Calu3 (cell line): ENCODE measurements around the gene POU4F1. TPM values are rescaled to one million over a fixed set of nuclear protein-coding genes. Genes with fewer than 3 reads are reported as not detected.

Source experiments
- BruUV-seq: library from RNA; stranded (reverse); fragments of 400-500 nt; replicated peaks from 2 replicates; lab custom pipeline; 2021; lab: Mats Ljungman, UMichigan
- CTCF ChIA-PET: fragments of 300-600 bp; sonication (Branson Sonifier 250); formaldehyde crosslinking; loops from one replicate; lab custom pipeline; 2022; ENCODE audit warnings: antibody characterized with exemption; lab: Charles Lee
- DNase-seq: peaks from one replicate; pipeline ENCODE4 v3.0.0; 2022
- H3K27ac Mint-ChIP-seq: one replicate; pipeline ENCODE4 v1.8.0; 2022; ENCODE audit warnings: mixed read lengths; ENCODE audit not compliant: unreplicated experiment
- H3K27me3 Mint-ChIP-seq: one replicate; pipeline ENCODE4 v1.8.0; 2022; ENCODE audit warnings: mixed read lengths; ENCODE audit not compliant: unreplicated experiment
- H3K36me3 Mint-ChIP-seq: one replicate; pipeline ENCODE4 v1.8.0; 2022; ENCODE audit warnings: mild to moderate bottlenecking, moderate library complexity, mixed read lengths; ENCODE audit not compliant: insufficient read depth, unreplicated experiment
- H3K4me1 Mint-ChIP-seq: one replicate; pipeline ENCODE4 v1.8.0; 2022; ENCODE audit warnings: mild to moderate bottlenecking, low read depth, mixed read lengths; ENCODE audit not compliant: unreplicated experiment
- H3K4me3 Mint-ChIP-seq: one replicate; pipeline ENCODE4 v1.8.0; 2022; ENCODE audit warnings: mild to moderate bottlenecking, low read depth, moderate library complexity, mixed read lengths; ENCODE audit not compliant: unreplicated experiment
- H3K9me3 Mint-ChIP-seq: one replicate; pipeline ENCODE4 v1.8.0; 2022; ENCODE audit warnings: low read depth, mixed read lengths; ENCODE audit not compliant: unreplicated experiment
- CTCF ChIP-seq: fragments of 200-600 bp; IDR thresholded peaks from one replicate; pipeline ENCODE4 v1.8.0; 2022; ENCODE audit warnings: antibody characterized with exemption; ENCODE audit not compliant: unreplicated experiment
- intact Hi-C: fragments of 100-400 bp; cut with micrococcal nuclease; formaldehyde crosslinking; loops from one replicate; pipeline ENCODE4 v1.10.0; 2022; ENCODE audit not compliant: unreplicated experiment
- total RNA-seq: library from RNA; stranded (reverse); gene quantifications from 2 replicates; pipeline ENCODE4 v1.2.3, GENCODE V29; 2022

Gene POU4F1
- total RNA-seq, 1 experiment from 2014 or later = 1.0 TPM

- Mint-ChIP-seq H3K4me1 (peaks cover 7% of the 10 kb centered on the region), H3K27ac (no peak overlapping the region), H3K27me3 (no peaks in the 10 kb centered on the region), H3K4me3 (no peak overlapping the region), H3K9me3 (no peaks in the 10 kb centered on the region), H3K36me3 (peaks cover 14% of the 10 kb centered on the region)
- DNase-seq = no peak
- intact Hi-C loops = no loop called here
- BruUV-seq = no TSS peak
- CTCF ChIA-PET = interaction anchor here (0.6 kb wide), 1 partner anchor 320 kb away, joined by 5 read pairs; no protein-coding TSS in a partner anchor
- TF ChIP-seq CTCF = no peak
Measured at GRCh38 chr13:78604782-78605611, 1.6 kb upstream of the POU4F1 start.

GRCh38 chr13:78602561-78603239 lies 652 bp downstream of the POU4F1 start:
- Mint-ChIP-seq H3K36me3 (peaks cover 14% of the 10 kb centered on the region), H3K27ac (no peak overlapping the region), H3K4me1 (peaks cover 7% of the 10 kb centered on the region), H3K9me3 (no peaks in the 10 kb centered on the region), H3K27me3 (no peaks in the 10 kb centered on the region), H3K4me3 (peak overlapping the region; percentile 86)
- CTCF ChIA-PET = interaction anchor here (0.8 kb wide), 1 partner anchor 376 kb away, joined by 5 read pairs; no protein-coding TSS in a partner anchor
- DNase-seq = no peak
- intact Hi-C loops = no loop called here
- no TSS peak for BruUV-seq
- TF ChIP-seq CTCF = no peak

GRCh38 chr13:78601874-78602560 lies 1.3 kb downstream of the POU4F1 start:
- Mint-ChIP-seq H3K27me3 (no peaks in the 10 kb centered on the region), H3K27ac (no peak overlapping the region), H3K4me3 (peak overlapping the region; percentile 86), H3K36me3 (peaks cover 14% of the 10 kb centered on the region), H3K4me1 (peaks cover 7% of the 10 kb centered on the region), H3K9me3 (no peaks in the 10 kb centered on the region)
- TF ChIP-seq CTCF = no peak
- CTCF ChIA-PET = no interaction called here
- BruUV-seq = no TSS peak
- DNase-seq = no peak
- intact Hi-C loops = no loop called here

GRCh38 chr13:78601124-78601873 lies 2.1 kb downstream of the POU4F1 start:
- TF ChIP-seq CTCF = no peak
- no peak for DNase-seq
- Mint-ChIP-seq H3K36me3 (peaks cover 14% of the 10 kb centered on the region), H3K4me1 (peaks cover 7% of the 10 kb centered on the region), H3K9me3 (no peaks in the 10 kb centered on the region), H3K4me3 (no peak overlapping the region), H3K27me3 (no peaks in the 10 kb centered on the region), H3K27ac (no peak overlapping the region)
- CTCF ChIA-PET = no interaction called here
- no TSS peak for BruUV-seq
- intact Hi-C loops = no loop called here
